Panc1 (cell line): Measurements from ENCODE around the gene C1orf50. TPM values are rescaled to one million over a fixed set of nuclear protein-coding genes. Genes with fewer than 3 reads are reported as not detected.

Experiments
- ATAC-seq: fragments of 200-7000 bp; cut with Tn5 transposase; 2 replicates; pipeline ENCODE4 v1.9.1; 2020; ENCODE audit warnings: mild to moderate bottlenecking, moderate library complexity
- BruUV-seq: library from RNA; stranded (reverse); fragments of 400-500 nt; replicated peaks from 2 replicates; lab custom pipeline; 2021; lab: Mats Ljungman, UMichigan
- CTCF ChIA-PET: fragments of 300-600 bp; sonication (Branson Sonifier 250); formaldehyde crosslinking; loops from one replicate; lab custom pipeline; 2022; ENCODE audit warnings: antibody characterized with exemption; lab: Charles Lee
- POLR2A ChIA-PET: fragments of 300-600 bp; sonication (Branson Sonifier 250); formaldehyde crosslinking; loops from one replicate; lab custom pipeline; 2022; ENCODE audit warnings: antibody characterized with exemption; lab: Charles Lee
- DNase-seq: peaks from one replicate; pipeline ENCODE4 v3.0.0-alpha.2; 2010; ENCODE audit warnings: low read depth, low spot score
- H3K27ac ChIP-seq: 2 replicates; pipeline ENCODE4 v1.5.1; 2011; ENCODE audit warnings: mild to moderate bottlenecking, low read length, inconsistent platforms
- H3K27me3 ChIP-seq: fragments of 200-500 bp; sonication (Bioruptor generic); 2 replicates; pipeline ENCODE4 v1.6.0; 2014; ENCODE audit warnings: low read length, inconsistent platforms; ENCODE audit not compliant: control insufficient read depth, insufficient read depth
- H3K36me3 ChIP-seq: fragments of 200-500 bp; sonication (Bioruptor generic); 2 replicates; pipeline ENCODE4 v1.5.1; 2014; ENCODE audit warnings: inconsistent platforms, mild to moderate bottlenecking, low read length, moderate library complexity; ENCODE audit not compliant: control insufficient read depth, insufficient read depth
- H3K4me1 ChIP-seq: 2 replicates; pipeline ENCODE4 v1.5.1; 2011; ENCODE audit warnings: inconsistent platforms, mild to moderate bottlenecking, low read length, moderate library complexity; ENCODE audit not compliant: control insufficient read depth, insufficient read depth
- H3K4me3 ChIP-seq, 2 experiments: 2 replicates each; pipeline ENCODE4 v1.5.1; 2011 to 2012; ENCODE audit warnings: low read depth in 2 of 2, low read length in 2 of 2, mild to moderate bottlenecking in 2 of 2, inconsistent platforms in 1 of 2, moderate library complexity in 1 of 2
- H3K9me3 ChIP-seq: fragments of 200-500 bp; sonication (Bioruptor generic); 2 replicates; pipeline ENCODE4 v1.5.1; 2014; ENCODE audit warnings: low read depth, mild to moderate bottlenecking, inconsistent platforms, low read length, moderate library complexity; ENCODE audit not compliant: control insufficient read depth, insufficient read depth
- POLR2AphosphoS5 ChIP-seq: IDR thresholded peaks from 2 replicates; pipeline ENCODE4 v1.6.1; 2012; ENCODE audit warnings: mild to moderate bottlenecking, low read depth, low read length, moderate library complexity
- SIN3A ChIP-seq: IDR thresholded peaks from 2 replicates; pipeline ENCODE4 v1.6.1; 2012; ENCODE audit warnings: low read depth, mild to moderate bottlenecking, low read length, moderate library complexity, borderline replicate concordance; ENCODE audit not compliant: insufficient read depth
- TCF7L2 ChIP-seq: IDR thresholded peaks from 2 replicates; pipeline ENCODE4 v1.6.1; 2011; ENCODE audit warnings: mild to moderate bottlenecking, low read depth, low read length, inconsistent platforms
- in situ Hi-C: cut with HindIII; loops from 2 replicates; pipeline ENCODE4 v1.10.0; 2016; ENCODE audit warnings: low sequenced_read_pairs, low pct_unique_long_range_greater_than_20kb
- intact Hi-C: fragments of 100-400 bp; cut with micrococcal nuclease; formaldehyde crosslinking; loops from one replicate; pipeline ENCODE4 v1.10.0; 2022; ENCODE audit not compliant: unreplicated experiment
- total RNA-seq: library from RNA; stranded (reverse); gene quantifications from one replicate; pipeline ENCODE4 v1.2.1, GENCODE V29; 2021; ENCODE audit not compliant: unreplicated experiment
- TF ChIP-seq, protein P1 (sequence below): fragments of 450-650 bp; IDR thresholded peaks from 2 replicates; pipeline ENCODE4 v1.5.1; 2017; ENCODE audit warnings: mild to moderate bottlenecking
- TF ChIP-seq, protein P2 (sequence below), 2 experiments: IDR thresholded peaks; 2 replicates each; pipeline ENCODE4 v1.6.1; 2011 to 2012; ENCODE audit warnings: low read depth in 2 of 2, control low read depth in 1 of 2, low read length in 1 of 2, mild to moderate bottlenecking in 1 of 2, moderate library complexity in 1 of 2; ENCODE audit not compliant: insufficient read depth in 1 of 2

Gene C1orf50
- total RNA-seq, 1 experiment from 2014 or later, result 5.8 TPM

DNA sequence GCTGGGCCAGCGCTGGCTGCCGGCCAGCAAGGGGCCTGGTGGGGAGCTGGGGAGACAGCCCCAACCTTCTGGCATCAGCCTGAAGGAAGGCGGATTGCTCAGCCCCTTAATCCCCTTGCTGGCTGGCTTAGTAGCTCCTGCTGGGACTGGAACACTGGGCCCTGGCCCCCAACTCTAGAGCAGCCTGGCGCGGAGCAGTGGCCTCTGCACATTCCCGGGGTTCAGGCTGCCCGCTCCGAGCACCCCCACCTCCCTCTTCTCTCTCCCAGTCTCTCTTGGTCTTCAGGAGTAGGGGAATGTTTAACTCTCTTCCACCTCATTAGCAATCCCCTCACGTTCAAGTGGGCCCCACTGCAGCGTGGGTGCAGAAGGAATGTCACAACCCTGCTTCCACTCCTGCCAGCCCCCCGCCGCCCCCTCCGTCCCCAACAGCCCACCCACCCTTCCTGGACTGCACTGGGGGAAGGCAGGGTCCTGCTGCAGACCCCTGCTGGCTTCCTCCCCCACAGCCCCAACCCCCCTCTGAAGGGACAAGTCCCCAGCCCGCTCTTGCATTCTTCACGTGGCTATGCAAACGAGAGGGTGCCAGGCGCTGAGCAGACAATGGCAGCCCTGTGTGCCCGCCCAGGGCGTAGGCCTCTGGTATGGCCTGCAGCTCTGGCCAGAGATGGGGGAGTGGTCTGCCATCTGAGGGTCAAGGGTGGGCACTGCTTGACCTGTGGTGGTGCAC, 26.0 kb upstream of the C1orf50 start:
- ChIA-PET POLR2A (no interaction called here), CTCF (no interaction called here)
- Histone ChIP-seq H3K27ac (no peak overlapping the region), H3K4me3 (no peak overlapping the region), H3K36me3 (no peaks in the 10 kb centered on the region), H3K9me3 (no peaks in the 10 kb centered on the region), H3K4me1 (no peaks in the 10 kb centered on the region; the same call in 1 of the 2 replicates), H3K27me3 (no peaks in the 10 kb centered on the region)
- ATAC-seq (no peak), DNase-seq (no peak)
- no TSS peak for BruUV-seq
- intact Hi-C loops (no loop called here), in situ Hi-C loops (no loop called here)
- TF ChIP-seq SIN3A, result no peak
- no peak for TF ChIP-seq POLR2AphosphoS5
- TF ChIP-seq TCF7L2, result no peak
- TF ChIP-seq, protein P1, sequence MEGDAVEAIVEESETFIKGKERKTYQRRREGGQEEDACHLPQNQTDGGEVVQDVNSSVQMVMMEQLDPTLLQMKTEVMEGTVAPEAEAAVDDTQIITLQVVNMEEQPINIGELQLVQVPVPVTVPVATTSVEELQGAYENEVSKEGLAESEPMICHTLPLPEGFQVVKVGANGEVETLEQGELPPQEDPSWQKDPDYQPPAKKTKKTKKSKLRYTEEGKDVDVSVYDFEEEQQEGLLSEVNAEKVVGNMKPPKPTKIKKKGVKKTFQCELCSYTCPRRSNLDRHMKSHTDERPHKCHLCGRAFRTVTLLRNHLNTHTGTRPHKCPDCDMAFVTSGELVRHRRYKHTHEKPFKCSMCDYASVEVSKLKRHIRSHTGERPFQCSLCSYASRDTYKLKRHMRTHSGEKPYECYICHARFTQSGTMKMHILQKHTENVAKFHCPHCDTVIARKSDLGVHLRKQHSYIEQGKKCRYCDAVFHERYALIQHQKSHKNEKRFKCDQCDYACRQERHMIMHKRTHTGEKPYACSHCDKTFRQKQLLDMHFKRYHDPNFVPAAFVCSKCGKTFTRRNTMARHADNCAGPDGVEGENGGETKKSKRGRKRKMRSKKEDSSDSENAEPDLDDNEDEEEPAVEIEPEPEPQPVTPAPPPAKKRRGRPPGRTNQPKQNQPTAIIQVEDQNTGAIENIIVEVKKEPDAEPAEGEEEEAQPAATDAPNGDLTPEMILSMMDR, result no peak
- TF ChIP-seq, protein P2, sequence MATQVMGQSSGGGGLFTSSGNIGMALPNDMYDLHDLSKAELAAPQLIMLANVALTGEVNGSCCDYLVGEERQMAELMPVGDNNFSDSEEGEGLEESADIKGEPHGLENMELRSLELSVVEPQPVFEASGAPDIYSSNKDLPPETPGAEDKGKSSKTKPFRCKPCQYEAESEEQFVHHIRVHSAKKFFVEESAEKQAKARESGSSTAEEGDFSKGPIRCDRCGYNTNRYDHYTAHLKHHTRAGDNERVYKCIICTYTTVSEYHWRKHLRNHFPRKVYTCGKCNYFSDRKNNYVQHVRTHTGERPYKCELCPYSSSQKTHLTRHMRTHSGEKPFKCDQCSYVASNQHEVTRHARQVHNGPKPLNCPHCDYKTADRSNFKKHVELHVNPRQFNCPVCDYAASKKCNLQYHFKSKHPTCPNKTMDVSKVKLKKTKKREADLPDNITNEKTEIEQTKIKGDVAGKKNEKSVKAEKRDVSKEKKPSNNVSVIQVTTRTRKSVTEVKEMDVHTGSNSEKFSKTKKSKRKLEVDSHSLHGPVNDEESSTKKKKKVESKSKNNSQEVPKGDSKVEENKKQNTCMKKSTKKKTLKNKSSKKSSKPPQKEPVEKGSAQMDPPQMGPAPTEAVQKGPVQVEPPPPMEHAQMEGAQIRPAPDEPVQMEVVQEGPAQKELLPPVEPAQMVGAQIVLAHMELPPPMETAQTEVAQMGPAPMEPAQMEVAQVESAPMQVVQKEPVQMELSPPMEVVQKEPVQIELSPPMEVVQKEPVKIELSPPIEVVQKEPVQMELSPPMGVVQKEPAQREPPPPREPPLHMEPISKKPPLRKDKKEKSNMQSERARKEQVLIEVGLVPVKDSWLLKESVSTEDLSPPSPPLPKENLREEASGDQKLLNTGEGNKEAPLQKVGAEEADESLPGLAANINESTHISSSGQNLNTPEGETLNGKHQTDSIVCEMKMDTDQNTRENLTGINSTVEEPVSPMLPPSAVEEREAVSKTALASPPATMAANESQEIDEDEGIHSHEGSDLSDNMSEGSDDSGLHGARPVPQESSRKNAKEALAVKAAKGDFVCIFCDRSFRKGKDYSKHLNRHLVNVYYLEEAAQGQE (IDR thresholded peaks at IDR 0.05; ENCODE audit: insufficient read depth in 1 of 2, low read depth in 2 of 2, low read length in 1 of 2), result no peak

DNA sequence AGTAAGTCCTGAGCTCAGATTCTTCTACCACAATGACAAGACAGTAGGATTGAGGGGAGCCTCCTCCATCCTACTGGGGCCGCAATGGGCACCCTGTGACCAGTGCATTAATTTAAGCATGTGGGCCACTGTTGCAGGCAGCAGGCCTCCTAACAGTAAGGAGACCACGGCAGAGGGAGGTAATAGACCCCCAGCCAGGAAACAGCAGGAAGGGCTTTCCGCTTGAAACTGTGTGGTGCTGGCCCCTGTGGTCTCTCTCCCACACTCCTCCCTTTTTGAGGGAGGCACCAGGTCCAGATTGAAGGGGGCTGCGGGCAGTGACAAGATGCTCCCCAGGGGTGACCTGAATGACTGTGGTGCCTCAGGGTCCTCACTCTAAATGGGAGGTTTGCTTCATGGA, 25.3 kb upstream of the C1orf50 start:
- Histone ChIP-seq H3K4me1 (no peaks in the 10 kb centered on the region; the same call in 1 of the 2 replicates), H3K36me3 (no peaks in the 10 kb centered on the region), H3K27ac (no peak overlapping the region), H3K9me3 (no peaks in the 10 kb centered on the region), H3K4me3 (no peak overlapping the region), H3K27me3 (no peaks in the 10 kb centered on the region)
- TF ChIP-seq SIN3A (no peak), POLR2AphosphoS5 (no peak), TCF7L2 (no peak)
- TF ChIP-seq, protein P2 (IDR thresholded peaks at IDR 0.05; ENCODE audit: insufficient read depth in 1 of 2, low read depth in 2 of 2, low read length in 1 of 2), result no peak
- TF ChIP-seq, protein P1, result no peak
- ChIA-PET CTCF (no interaction called here), POLR2A (no interaction called here)
- in situ Hi-C loops, result no loop called here
- intact Hi-C loops, result no loop called here
- DNase-seq, result no peak
- BruUV-seq, result no TSS peak
- ATAC-seq, result no peak
